Keratinocyte (primary cell): ENCODE measurements around the gene WWC1. TPM values are rescaled to one million over a fixed set of nuclear protein-coding genes. Genes with fewer than 3 reads are reported as not detected.

Experiments
- DNase-seq: peaks from one replicate; pipeline ENCODE4 v3.0.0-alpha.2; 2011; ENCODE audit warnings: low read depth, missing footprints, low spot score
- FAIRE-seq: peaks from 2 replicates; lab custom pipeline; 2011; peaks lifted over from hg19 to GRCh38; lab: Jason Lieb, UNC
- H2AFZ ChIP-seq: 2 replicates; pipeline ENCODE4 v1.6.0; 2012; ENCODE audit warnings: low read length, control low read depth, inconsistent platforms; ENCODE audit not compliant: control insufficient read depth
- H3K27ac ChIP-seq: 2 replicates; pipeline ENCODE4 v1.5.1; 2011; ENCODE audit warnings: low read length; ENCODE audit not compliant: control insufficient read depth, insufficient read depth
- H3K27me3 ChIP-seq: 3 replicates; pipeline ENCODE4 v1.6.0; 2011; ENCODE audit warnings: low read length; ENCODE audit not compliant: control insufficient read depth, insufficient read depth; ENCODE audit errors: extremely low read depth
- H3K36me3 ChIP-seq, 2 experiments: 2 replicates in 1 of 2; 3 replicates in 1 of 2; pipeline ENCODE4 v1.5.1; 2011; ENCODE audit warnings: low read length in 2 of 2, mild to moderate bottlenecking in 1 of 2; ENCODE audit not compliant: control insufficient read depth in 2 of 2, insufficient read depth in 2 of 2; ENCODE audit errors: extremely low read depth in 1 of 2
- H3K4me1 ChIP-seq: 3 replicates; pipeline ENCODE4 v1.5.1; 2011; ENCODE audit warnings: low read length; ENCODE audit not compliant: control insufficient read depth, insufficient read depth; ENCODE audit errors: extremely low read depth
- H3K4me2 ChIP-seq: 3 replicates; pipeline ENCODE4 v1.6.0; 2011; ENCODE audit warnings: low read depth, low read length; ENCODE audit not compliant: control insufficient read depth, insufficient read depth; ENCODE audit errors: extremely low read depth
- H3K4me3 ChIP-seq, 3 experiments: fragments of 200-600 bp in 1 of 3; sonication (generic) in 1 of 3; 2 replicates in 2 of 3; 3 replicates in 1 of 3; pipeline ENCODE4 v1.5.1; 2011 to 2016; ENCODE audit warnings: low read length in 3 of 3, mild to moderate bottlenecking in 3 of 3, control low read depth in 2 of 3, inconsistent platforms in 1 of 3, low read depth in 1 of 3, mixed read lengths in 1 of 3, mixed run types in 1 of 3, moderate library complexity in 1 of 3; ENCODE audit not compliant: control insufficient read depth in 2 of 3, insufficient read depth in 2 of 3; ENCODE audit errors: extremely low read depth in 1 of 3
- H3K79me2 ChIP-seq: 2 replicates; pipeline ENCODE4 v1.6.0; 2012; ENCODE audit warnings: low read length; ENCODE audit not compliant: control insufficient read depth, insufficient read depth
- H3K9ac ChIP-seq: 3 replicates; pipeline ENCODE4 v1.6.0; 2011; ENCODE audit warnings: low read length; ENCODE audit not compliant: control insufficient read depth, insufficient read depth; ENCODE audit errors: extremely low read depth
- H3K9me1 ChIP-seq: 3 replicates; pipeline ENCODE4 v1.6.0; 2011; ENCODE audit warnings: low read length; ENCODE audit not compliant: control insufficient read depth, insufficient read depth; ENCODE audit errors: extremely low read depth
- H3K9me3 ChIP-seq: 2 replicates; pipeline ENCODE4 v1.5.1; 2012; ENCODE audit warnings: low read depth, low read length; ENCODE audit not compliant: control insufficient read depth
- H4K20me1 ChIP-seq: 3 replicates; pipeline ENCODE4 v1.6.0; 2011; ENCODE audit warnings: low read length; ENCODE audit not compliant: control insufficient read depth, insufficient read depth; ENCODE audit errors: extremely low read depth
- EZH2 ChIP-seq: IDR thresholded peaks from one replicate; pipeline ENCODE4 v1.6.1; 2012; ENCODE audit warnings: inconsistent platforms, mild to moderate bottlenecking, low read length, moderate library complexity
- dilution Hi-C: fragments of 300-500 bp; cut with MboI; formaldehyde crosslinking; loops from one replicate; pipeline ENCODE4 v1.7.0; 2020; ENCODE audit warnings: low sequenced_read_pairs; ENCODE audit not compliant: extremely low pct_ligation_motif_present
- polyA plus RNA-seq, 5 experiments: library from polyadenylated mRNA; depleted of rRNA in 3 of 5; stranded (reverse) in 3 of 5; stranded (forward) in 1 of 5; unstranded in 1 of 5; fragments of >200 nt; gene quantifications; 1 replicate in 1 of 5; 2 replicates in 3 of 5; 3 replicates in 1 of 5; pipeline versions ENCODE4 v1.2.1 to v1.2.3, GENCODE V29; 2011 to 2012; ENCODE audit warnings: missing spikeins in 2 of 5, low read depth in 1 of 5, low replicate concordance in 1 of 5
- TF ChIP-seq, protein P1 (sequence below), 3 experiments: IDR thresholded peaks in 1 of 3; conservative IDR thresholded peaks in 1 of 3; optimal IDR thresholded peaks in 1 of 3; 2 replicates in 2 of 3; 3 replicates in 1 of 3; pipeline versions ENCODE3 to v1.5.1; 2011; ENCODE audit warnings: low read length in 3 of 3, mild to moderate bottlenecking in 3 of 3, moderate library complexity in 2 of 3, control low read depth in 1 of 3, inconsistent platforms in 1 of 3; ENCODE audit not compliant: insufficient read depth in 2 of 3; ENCODE audit errors: extremely low read depth in 1 of 3

Gene WWC1
- polyA plus RNA-seq, 1 donor (not counting 4 experiments of a cell fraction or from before 2014, with no cell fraction given): 19.8 TPM

DNA sequence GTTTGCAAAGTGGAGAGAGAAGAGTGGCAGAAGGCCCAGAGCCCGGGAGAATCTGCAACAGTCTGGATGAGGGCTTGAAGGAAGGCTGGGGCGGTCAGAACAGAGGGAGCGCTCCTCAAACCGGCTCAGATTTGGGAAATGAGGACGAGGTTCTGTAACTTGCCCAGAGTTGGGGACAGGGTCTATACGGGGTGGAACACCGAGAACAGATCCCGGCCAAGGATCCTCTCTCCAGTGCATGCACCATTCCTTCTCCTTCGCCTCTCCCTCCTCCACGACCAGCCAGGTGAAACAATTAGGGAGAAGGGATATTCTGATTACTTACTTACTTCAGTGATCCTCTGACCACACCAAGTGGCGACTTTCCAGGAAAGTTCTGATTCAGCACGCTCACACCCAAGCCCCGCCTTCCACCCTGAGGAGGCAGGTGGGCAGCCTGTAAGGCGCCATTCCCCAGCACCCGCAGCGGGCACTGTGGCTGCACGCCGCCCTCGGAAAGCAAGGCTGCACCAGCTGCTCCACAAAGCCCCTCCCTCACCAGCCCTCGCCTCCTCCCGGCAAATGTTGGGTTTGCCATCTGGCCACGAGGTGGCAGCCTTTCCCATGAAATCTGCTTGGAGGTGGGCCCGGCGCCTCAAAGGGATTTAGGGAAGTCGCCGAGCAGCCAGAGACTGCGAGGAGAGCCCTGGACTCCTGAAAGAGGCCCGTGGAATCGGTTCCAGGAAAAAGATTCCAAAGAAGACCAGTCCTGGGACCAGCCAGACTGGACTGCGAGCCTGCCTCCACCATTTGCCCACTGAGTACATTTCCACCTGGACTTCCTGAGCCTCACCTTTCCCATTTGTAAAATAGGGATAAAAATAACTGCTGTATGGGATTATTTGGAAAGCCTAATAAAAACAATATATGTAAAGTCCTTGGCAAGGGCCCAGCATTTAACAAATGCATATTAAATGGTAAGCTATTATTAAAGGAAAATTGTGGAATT lies 22.2 kb upstream of the WWC1 start:
- Histone ChIP-seq H3K9ac (peak overlapping the region; percentile 49), H3K9me1 (no peaks in the 10 kb centered on the region), H3K27ac (no peak overlapping the region), H3K36me3 (peaks cover 0 to 2% of the 10 kb centered on the region in 2 experiments), H2AFZ (peak overlapping the region; percentile 80), H3K4me2 (peak overlapping the region; percentile 78), H3K79me2 (no peaks in the 10 kb centered on the region), H4K20me1 (no peaks in the 10 kb centered on the region), H3K4me3 (peak overlapping the region in 2 of 3 experiments; percentile 36 to 48), H3K4me1 (peaks cover 13% of the 10 kb centered on the region), H3K27me3 (peaks cover 2% of the 10 kb centered on the region), H3K9me3 (no peaks in the 10 kb centered on the region)
- DNase-seq (peak; percentile 45), FAIRE-seq (peak; percentile 74)
- dilution Hi-C loops: no loop called here
- TF ChIP-seq EZH2: no peak
- TF ChIP-seq, protein P1, sequence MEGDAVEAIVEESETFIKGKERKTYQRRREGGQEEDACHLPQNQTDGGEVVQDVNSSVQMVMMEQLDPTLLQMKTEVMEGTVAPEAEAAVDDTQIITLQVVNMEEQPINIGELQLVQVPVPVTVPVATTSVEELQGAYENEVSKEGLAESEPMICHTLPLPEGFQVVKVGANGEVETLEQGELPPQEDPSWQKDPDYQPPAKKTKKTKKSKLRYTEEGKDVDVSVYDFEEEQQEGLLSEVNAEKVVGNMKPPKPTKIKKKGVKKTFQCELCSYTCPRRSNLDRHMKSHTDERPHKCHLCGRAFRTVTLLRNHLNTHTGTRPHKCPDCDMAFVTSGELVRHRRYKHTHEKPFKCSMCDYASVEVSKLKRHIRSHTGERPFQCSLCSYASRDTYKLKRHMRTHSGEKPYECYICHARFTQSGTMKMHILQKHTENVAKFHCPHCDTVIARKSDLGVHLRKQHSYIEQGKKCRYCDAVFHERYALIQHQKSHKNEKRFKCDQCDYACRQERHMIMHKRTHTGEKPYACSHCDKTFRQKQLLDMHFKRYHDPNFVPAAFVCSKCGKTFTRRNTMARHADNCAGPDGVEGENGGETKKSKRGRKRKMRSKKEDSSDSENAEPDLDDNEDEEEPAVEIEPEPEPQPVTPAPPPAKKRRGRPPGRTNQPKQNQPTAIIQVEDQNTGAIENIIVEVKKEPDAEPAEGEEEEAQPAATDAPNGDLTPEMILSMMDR (optimal IDR thresholded peaks at IDR 0.05 in 1 of 3, IDR thresholded peaks at IDR 0.05 in 1 of 3, conservative IDR thresholded peaks at IDR 0.05 in 1 of 3; ENCODE audit: extremely low read depth in 1 of 3, insufficient read depth in 2 of 3, low read length in 3 of 3): peak; percentile 82 to 98 (median 88)

DNA sequence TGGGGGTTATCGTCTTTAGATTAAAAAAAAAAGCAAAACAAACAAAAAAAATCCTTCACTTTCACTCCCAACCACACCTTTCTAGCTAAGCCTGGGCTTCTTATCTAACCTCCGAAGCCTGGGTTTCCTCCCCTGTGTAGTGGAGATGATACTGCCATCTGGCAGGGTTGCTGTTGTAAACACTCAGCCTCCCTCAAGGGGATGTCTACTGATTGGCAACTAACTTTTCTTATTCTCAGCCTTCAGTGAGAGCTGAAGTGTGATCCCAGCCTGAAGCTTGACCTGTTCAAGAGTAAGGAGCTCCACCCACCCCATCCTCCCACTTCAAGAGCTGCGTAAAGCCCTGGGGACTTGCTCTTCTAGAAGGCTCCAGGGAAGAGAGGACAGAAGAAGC lies 21.5 kb upstream of the WWC1 start:
- no peak overlapping the region for H3K27ac ChIP-seq
- H3K9me1 ChIP-seq: no peaks in the 10 kb centered on the region
- dilution Hi-C loops: no loop called here
- no peak for TF ChIP-seq EZH2
- TF ChIP-seq, protein P1 (optimal IDR thresholded peaks at IDR 0.05 in 1 of 3, IDR thresholded peaks at IDR 0.05 in 1 of 3, conservative IDR thresholded peaks at IDR 0.05 in 1 of 3; ENCODE audit: extremely low read depth in 1 of 3, insufficient read depth in 2 of 3, low read length in 3 of 3): peak in 1 of 3 experiments; percentile 24
- H3K4me3 ChIP-seq: no peak overlapping the region
- H3K79me2 ChIP-seq: no peaks in the 10 kb centered on the region
- H4K20me1 ChIP-seq: no peaks in the 10 kb centered on the region
- no peaks in the 10 kb centered on the region for H3K9me3 ChIP-seq
- H3K4me1 ChIP-seq: peaks cover 13% of the 10 kb centered on the region
- peaks cover 2% of the 10 kb centered on the region for H3K27me3 ChIP-seq
- FAIRE-seq (no peak), DNase-seq (no peak)
- H3K36me3 ChIP-seq: no peaks in the 10 kb centered on the region
- peak overlapping the region; percentile 25 for H2AFZ ChIP-seq
- peak overlapping the region; percentile 78 for H3K4me2 ChIP-seq
- no peak overlapping the region for H3K9ac ChIP-seq
